ENCODE results near the gene PLEK.

DNA sequence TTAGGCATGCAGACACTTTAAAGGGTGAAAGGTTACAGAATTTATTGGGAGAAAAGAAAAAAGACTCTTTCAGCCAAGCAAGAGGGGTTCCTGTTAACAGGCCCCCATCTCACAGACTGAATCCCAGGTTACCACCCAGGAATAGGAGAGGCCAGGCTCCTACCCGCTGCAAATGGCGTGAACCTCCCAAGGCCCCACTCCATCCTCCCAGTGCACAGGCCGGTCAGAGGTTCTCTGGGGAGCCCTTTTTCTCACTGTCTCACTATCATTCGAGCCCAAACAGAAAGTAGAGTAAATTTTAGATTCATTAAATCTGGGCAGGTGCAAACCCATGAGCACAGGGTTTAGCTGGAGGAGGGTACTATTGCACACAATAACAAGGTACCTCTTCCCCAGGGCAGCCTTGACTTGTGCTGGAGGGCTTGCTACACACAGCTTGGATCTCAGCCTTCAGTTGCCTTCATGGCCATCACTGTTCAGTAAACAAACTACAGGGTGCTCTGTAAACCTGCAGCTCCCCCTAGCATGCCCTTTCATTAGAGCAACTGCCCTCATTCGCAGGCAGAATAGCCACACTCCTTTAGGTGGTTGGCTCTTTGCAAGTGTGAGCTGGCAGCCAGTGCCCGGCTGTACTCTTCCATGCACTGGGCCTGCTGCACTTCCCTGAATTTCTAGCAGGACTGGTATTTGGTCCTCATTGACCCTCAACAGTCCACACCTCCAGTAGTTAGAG is 7.3 kb upstream of the PLEK start:
- TF ChIP-seq, protein P1, sequence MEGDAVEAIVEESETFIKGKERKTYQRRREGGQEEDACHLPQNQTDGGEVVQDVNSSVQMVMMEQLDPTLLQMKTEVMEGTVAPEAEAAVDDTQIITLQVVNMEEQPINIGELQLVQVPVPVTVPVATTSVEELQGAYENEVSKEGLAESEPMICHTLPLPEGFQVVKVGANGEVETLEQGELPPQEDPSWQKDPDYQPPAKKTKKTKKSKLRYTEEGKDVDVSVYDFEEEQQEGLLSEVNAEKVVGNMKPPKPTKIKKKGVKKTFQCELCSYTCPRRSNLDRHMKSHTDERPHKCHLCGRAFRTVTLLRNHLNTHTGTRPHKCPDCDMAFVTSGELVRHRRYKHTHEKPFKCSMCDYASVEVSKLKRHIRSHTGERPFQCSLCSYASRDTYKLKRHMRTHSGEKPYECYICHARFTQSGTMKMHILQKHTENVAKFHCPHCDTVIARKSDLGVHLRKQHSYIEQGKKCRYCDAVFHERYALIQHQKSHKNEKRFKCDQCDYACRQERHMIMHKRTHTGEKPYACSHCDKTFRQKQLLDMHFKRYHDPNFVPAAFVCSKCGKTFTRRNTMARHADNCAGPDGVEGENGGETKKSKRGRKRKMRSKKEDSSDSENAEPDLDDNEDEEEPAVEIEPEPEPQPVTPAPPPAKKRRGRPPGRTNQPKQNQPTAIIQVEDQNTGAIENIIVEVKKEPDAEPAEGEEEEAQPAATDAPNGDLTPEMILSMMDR (IDR thresholded peaks at IDR 0.05): no peak
- TF ChIP-seq POLR2A (IDR thresholded peaks at IDR 0.05) (no peak), POLR2AphosphoS5 (IDR thresholded peaks at IDR 0.05) (no peak), EP300 (IDR thresholded peaks at IDR 0.05) (no peak)

Measured in sigmoid colon (tissue), 4 donors.